Skin epidermis (tissue), 12 donors: ENCODE measurements around the gene CLIC2.

ENCODE experiments used
- H3K27ac ChIP-seq, 21 experiments: fragments of 200-600 bp; sonication (generic) in 11 of 21; one replicate each; pipeline ENCODE4 v1.5.0; 2020; ENCODE audit warnings: mild to moderate bottlenecking in 3 of 21, inconsistent platforms in 2 of 21, moderate library complexity in 2 of 21
- H3K4me3 ChIP-seq, 7 experiments: fragments of 200-600 bp; sonication (generic) in 2 of 7; one replicate each; pipeline ENCODE4 v1.5.0; 2020; ENCODE audit warnings: inconsistent platforms in 2 of 7, mild to moderate bottlenecking in 2 of 7, moderate library complexity in 1 of 7

Gene CLIC2

GRCh38 chrX:155263854-155264628, 70.4 kb downstream of the CLIC2 start, which contains the start of gene RAB39B:
Gene RAB39B (minus strand): TSS chrX:155264491. CDS start chrX:155264288, 203 bp downstream.
- Histone ChIP-seq H3K4me3 (peak within 1 kb of the TSS; percentile 22 to 40 (median 30)), H3K27ac (peak within 1 kb of the TSS in 7 of 21 experiments; percentile 12 to 70 (median 35))

- H3K4me3 ChIP-seq: peak overlapping the region in 2 of 7 experiments; percentile 34 to 40
Measured at GRCh38 chrX:155262970-155263754, 71.3 kb downstream of the CLIC2 start.

GRCh38 chrX:155259752-155260151, 74.7 kb downstream of the CLIC2 start:
- Histone ChIP-seq H3K4me3 (no peak overlapping the region), H3K27ac (no peak overlapping the region)

More at GRCh38 chrX:155262970-155263754, 71.3 kb downstream of the CLIC2 start:
- peak overlapping the region in 1 of 21 experiments; percentile 70 for H3K27ac ChIP-seq

GRCh38 chrX:155251391-155251790, 83.0 kb downstream of the CLIC2 start:
- no peak overlapping the region for H3K4me3 ChIP-seq
- no peak overlapping the region for H3K27ac ChIP-seq

- no peak overlapping the region for H3K4me3 ChIP-seq
- no peak overlapping the region for H3K27ac ChIP-seq
Measured at GRCh38 chrX:155247497-155247896, 86.9 kb downstream of the CLIC2 start.

- H3K27ac ChIP-seq: no peak overlapping the region
- H3K4me3 ChIP-seq: no peak overlapping the region
Measured at GRCh38 chrX:155246748-155247147, 87.7 kb downstream of the CLIC2 start.

GRCh38 chrX:155242300-155242699, 92.1 kb downstream of the CLIC2 start:
- Histone ChIP-seq H3K4me3 (no peak overlapping the region), H3K27ac (no peak overlapping the region)

GRCh38 chrX:155237719-155238118, 96.7 kb downstream of the CLIC2 start:
- Histone ChIP-seq H3K27ac (no peak overlapping the region), H3K4me3 (no peak overlapping the region)

- H3K4me3 ChIP-seq: no peak overlapping the region
- no peak overlapping the region for H3K27ac ChIP-seq
Measured at GRCh38 chrX:155235891-155236290, 98.5 kb downstream of the CLIC2 start.

- H3K27ac ChIP-seq: no peak overlapping the region
Measured at GRCh38 chrX:155231163-155231562, 103.3 kb downstream of the CLIC2 start.

More at GRCh38 chrX:155231163-155231562, 103.3 kb downstream of the CLIC2 start:
- no peak overlapping the region for H3K4me3 ChIP-seq
